ENCODE results near the gene MATCAP1.

The MATCAP1 gene

DNA sequence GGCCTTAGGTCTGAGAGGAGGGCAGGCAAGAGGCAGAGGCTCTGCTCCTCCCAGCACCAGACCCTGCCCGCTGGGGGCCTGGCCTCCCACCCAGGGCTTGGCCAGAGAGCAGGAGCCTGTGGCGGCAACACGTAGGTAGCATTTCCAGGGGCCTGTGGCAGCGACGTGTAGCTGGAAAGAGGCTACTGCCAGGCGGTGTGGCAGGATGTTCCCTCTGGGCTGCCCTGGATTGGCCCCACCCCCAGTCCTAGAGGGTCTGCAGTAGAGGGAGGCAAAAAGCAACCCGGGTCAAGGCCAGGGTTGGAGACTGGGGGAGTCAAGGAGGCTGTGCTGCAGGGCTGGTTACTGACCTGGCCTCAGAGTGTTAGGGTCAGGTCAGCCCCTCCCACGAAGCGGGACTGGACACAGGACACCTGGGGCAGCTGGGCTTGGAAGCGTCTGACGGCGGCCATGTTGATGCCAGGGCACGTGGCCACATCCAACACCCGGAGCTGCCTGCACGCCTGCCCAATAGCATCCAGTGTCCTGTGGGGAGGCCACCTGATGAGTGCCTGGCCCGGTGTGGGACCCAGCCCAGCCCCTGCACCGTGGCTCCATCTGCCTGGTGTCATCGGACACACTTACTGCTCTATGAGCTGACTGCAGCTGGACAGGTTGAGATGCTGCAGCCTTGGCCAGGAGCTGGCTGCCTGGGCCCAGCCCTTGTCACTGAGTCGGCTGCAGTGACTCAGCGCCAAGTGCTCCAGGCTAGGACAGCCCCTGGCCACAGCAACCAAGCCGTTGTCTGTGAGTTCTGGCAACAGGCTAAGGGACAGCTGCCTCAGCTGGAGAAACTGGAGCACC lies 23.7 kb upstream of the MATCAP1 start:
- no peak for DNase-seq

DNA sequence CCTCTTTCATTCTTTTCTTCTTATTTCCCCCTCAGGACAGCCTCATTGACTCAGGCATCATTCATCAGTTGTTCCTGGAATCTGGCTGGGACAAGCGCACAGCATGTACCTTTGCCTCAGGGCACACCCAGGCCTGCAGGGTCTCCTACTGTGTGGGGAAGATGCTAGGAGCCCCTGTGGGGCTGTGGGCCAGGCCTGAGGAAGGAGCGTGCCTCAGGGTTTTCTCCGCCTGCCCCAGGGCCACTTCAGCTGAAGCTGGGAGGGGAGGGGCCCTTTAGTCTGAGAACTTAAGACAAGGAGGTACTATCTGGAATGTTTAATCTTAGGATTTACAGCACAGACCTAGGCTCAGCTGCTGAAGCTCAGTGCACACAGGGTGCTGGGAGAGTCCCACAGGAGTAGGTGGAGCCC lies 23.1 kb upstream of the MATCAP1 start:
- DNase-seq = no peak

- DNase-seq = no peak
Measured at GRCh38 chr16:67206129-67206837, 22.5 kb upstream of the MATCAP1 start.

GRCh38 chr16:67204076-67204475 lies 20.3 kb upstream of the MATCAP1 start:
- DNase-seq = no peak

DNA sequence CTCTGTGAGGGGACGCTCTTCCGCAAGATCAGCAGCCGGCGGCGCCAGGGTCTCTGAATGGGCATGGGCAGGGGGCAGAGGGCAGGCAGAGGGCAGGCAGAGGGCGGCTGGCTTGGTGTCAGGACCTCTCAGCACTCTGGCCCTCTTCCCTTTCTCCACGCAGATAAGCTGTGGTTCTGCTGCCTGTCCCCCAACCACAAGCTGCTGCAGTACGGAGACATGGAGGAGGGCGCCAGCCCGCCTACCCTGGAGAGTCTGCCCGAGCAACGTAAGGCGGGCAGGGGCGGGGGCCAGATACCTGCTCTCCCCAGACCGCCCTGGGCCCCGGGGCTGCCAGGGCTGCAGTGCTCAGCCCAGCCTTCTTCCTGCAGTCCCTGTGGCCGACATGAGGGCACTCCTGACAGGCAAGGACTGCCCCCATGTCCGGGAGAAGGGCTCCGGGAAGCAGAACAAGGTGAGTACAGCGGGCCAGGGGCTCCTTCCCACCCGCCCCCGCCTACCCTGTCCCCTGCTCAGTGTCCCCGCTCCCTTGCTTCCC lies 19.3 kb upstream of the MATCAP1 start:
- DNase-seq = no peak

DNA sequence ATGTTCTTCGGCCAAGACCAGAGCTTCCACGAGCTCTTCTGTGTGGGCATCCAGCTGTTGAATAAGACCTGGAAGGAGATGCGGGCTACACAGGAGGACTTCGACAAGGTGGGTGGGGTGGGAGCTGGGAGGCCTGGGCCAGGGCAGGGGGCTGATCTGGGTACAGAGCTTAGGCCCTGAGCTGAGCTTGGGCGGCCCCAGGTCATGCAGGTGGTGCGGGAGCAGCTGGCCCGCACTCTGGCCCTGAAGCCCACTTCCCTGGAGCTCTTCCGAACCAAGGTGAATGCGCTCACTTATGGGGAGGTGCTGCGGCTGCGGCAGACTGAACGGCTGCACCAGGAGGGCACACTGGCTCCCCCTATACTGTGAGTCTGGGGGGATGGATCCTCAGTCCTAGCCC lies 18.7 kb upstream of the MATCAP1 start:
- DNase-seq = no peak

- DNase-seq = no peak
Measured at GRCh38 chr16:67201411-67202345, 17.9 kb upstream of the MATCAP1 start.

GRCh38 chr16:67200491-67200890 lies 16.7 kb upstream of the MATCAP1 start:
- DNase-seq = no peak

DNA sequence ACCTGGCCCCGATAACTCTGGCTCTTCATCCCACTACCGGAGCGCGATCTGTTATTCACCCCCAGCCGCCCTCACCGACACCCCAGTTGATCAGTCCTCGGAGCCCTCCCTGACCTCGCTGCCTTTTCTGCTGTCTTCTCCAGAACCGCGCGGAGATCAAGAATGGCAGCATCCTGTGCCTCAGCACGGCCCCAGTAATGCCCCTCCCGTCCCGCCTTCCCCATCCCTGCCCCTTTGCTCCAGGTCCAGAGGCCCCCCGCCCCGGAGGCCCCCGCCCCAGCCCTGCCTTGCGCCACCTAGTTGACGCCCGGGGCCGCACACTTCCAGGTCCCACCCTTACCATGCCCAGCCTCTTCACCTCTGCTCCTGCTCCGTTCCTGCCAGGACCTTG lies 16.0 kb upstream of the MATCAP1 start:
- DNase-seq = no peak

GRCh38 chr16:67199011-67199807 lies 15.4 kb upstream of the MATCAP1 start, which contains the start of gene ELMO3:
Gene ELMO3, plus strand, starts transcription at chr16:67199131. Its CDS starts 196 bp downstream, at chr16:67199327.
- no peak for DNase-seq

GRCh38 chr16:67198238-67198734 lies 14.5 kb upstream of the MATCAP1 start:
- peak in 1 of 2 experiments; percentile 53 for DNase-seq

DNA sequence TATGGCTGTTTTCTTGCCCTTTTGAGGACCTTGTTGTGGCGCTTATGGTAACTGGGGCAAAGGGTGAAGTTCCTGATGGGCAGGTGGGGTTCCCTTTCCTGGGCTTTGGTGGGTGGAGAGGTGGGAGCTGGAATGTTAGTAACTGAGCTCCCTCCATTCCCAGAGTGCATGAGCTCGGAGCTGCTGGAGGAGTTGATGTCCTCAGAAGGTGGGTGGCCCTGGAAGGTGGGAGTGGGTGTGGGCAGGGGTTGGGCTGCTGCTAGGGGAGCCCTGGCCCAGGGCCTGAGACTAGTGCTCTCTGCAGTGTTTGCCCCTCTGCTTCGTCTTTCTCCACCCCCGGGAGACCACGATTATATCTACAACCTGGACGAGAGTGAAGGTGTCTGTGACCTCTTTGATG lies 13.9 kb upstream of the MATCAP1 start:
- no peak for DNase-seq

DNA sequence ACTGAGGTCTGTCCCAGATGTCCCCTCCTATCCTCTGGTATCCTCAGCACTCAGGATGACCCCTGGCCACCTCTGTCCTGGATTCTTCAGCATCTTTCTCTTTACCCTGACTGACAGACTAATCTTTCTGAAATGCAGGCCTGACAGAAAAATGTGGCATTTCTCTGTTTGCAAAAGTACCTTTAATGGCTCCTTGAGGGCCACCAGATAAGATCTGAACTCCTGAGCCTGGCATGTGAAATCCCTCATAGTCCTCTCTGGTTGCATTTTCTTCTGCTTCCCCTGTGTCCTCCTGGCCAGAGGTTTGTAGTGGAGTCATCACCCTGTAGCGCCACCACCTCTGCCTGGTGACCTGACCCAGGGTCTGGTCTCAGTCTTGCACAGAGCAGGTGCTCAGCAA lies 13.1 kb upstream of the MATCAP1 start:
- no peak for DNase-seq

DNA sequence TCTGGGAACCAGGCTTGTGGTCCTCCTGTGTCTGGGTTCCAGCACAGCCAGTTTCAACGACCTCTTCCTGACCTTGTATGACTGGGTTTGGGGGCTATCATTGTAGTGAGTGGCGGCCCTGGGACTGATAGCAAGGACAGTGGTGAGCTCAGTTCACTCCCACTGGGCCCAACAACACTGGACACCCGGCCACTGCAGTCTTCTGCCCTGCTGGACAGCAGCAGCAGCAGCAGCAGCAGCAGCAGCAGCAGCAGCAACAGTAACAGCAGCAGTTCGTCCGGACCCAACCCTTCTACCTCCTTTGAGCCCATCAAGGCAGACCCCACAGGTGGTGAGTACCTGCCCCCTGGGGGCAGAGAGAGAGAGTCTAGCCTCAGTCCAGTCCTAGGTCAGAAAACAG lies 11.9 kb upstream of the MATCAP1 start:
- DNase-seq = no peak

- no peak for DNase-seq
Measured at GRCh38 chr16:67194260-67194659, 10.5 kb upstream of the MATCAP1 start.

- DNase-seq = no peak
Measured at GRCh38 chr16:67193536-67193935, 9.8 kb upstream of the MATCAP1 start.

DNA sequence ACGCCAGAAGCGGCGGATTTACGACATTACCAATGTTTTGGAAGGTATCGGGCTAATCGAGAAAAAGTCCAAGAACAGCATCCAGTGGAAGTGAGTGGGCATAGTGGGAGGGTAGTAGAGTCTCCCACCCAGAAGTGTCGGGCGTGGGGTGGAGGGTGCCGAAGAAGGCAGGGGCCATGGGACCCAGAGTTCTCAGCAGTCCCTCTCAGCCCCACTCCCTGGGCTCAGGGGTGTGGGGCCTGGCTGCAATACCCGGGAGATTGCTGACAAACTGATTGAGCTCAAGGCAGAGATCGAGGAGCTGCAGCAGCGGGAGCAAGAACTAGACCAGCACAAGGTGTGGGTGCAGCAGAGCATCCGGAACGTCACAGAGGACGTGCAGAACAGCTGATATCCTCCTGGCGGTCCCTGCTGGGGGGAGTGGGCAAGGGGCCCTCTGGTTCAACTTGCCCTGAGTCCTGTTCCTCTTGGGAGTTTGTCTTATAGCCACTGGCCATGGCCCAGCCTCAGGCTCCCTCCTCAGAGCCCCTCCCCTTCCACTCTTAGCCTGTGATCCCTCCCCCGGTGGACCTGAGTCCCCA lies 9.1 kb upstream of the MATCAP1 start:
- DNase-seq = no peak

GRCh38 chr16:67191995-67192681 lies 8.4 kb upstream of the MATCAP1 start, which contains the start of gene E2F4:
Gene E2F4, plus strand, starts transcription at chr16:67192155. Its CDS starts 73 bp downstream, at chr16:67192228.
- DNase-seq = peak; percentile 83 to 89

DNA sequence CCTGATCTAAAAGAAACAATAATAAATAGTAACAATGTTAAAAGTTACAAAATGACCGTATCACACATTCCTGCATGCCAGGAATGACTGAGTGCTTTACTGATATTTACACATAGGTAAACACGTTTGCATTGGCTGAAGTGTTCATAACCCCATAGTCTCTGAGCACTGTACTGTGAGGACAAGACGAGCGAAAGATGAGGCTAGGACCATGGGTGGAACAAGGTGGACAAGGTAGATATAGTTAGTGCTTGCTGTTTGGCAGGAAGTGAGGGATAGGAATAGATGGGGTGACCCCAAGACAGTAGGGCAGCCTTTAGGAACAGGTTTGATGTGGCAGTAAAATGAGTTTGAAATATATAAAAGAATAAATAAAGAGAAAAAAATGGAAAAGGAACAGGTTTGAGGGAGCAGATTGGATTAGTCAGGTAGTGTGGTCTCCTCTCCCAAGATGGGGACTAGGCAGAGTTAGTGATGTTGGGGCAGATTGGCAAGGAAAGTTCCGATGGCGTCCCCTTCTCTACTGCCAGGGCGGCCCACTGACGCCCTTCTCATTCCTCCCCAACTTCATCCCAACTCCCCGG lies 7.7 kb upstream of the MATCAP1 start:
- DNase-seq = no peak

All from NCI-H524 (cell line).